EL (cell line): ENCODE results near the gene B4GALNT1.
"Not testable (repeated sequence)": the region's sequence is repeated elsewhere in the genome, so short reads cannot be mapped to it uniquely, and the experiment has no call there.

Experiments
- DNase-seq: peaks from one replicate; pipeline ENCODE4 v3.0.0-alpha.2; 2016

Gene B4GALNT1

GRCh38 chr12:57620245-57620935, 12.6 kb downstream of the B4GALNT1 start:
- no peak for DNase-seq

- DNase-seq, result no peak
Observed at GRCh38 chr12:57619434-57620244, 13.4 kb downstream of the B4GALNT1 start.

- no peak for DNase-seq
Observed at GRCh38 chr12:57618966-57619433, 14.0 kb downstream of the B4GALNT1 start.

GRCh38 chr12:57618431-57618830, 14.6 kb downstream of the B4GALNT1 start:
- DNase-seq, result not testable (repeated sequence)

- DNase-seq, result no peak
Observed at GRCh38 chr12:57617942-57618341, 15.1 kb downstream of the B4GALNT1 start.

- DNase-seq, result peak; percentile 68
Observed at GRCh38 chr12:57616383-57617101, 16.5 kb downstream of the B4GALNT1 start.

GRCh38 chr12:57615637-57616036, 17.4 kb downstream of the B4GALNT1 start:
- no peak for DNase-seq

- no peak for DNase-seq
Observed at GRCh38 chr12:57614948-57615500, 18.0 kb downstream of the B4GALNT1 start.

- peak; percentile 44 for DNase-seq
Observed at GRCh38 chr12:57614178-57614947, 18.6 kb downstream of the B4GALNT1 start.

GRCh38 chr12:57613427-57614109, 19.4 kb downstream of the B4GALNT1 start:
- DNase-seq, result no peak

- no peak for DNase-seq
Observed at GRCh38 chr12:57612711-57613426, 20.1 kb downstream of the B4GALNT1 start.

- DNase-seq, result no peak
Observed at GRCh38 chr12:57611827-57612710, 20.9 kb downstream of the B4GALNT1 start.

GRCh38 chr12:57611108-57611826, 21.7 kb downstream of the B4GALNT1 start, which contains the start of gene ARHGEF25:
Gene ARHGEF25 (plus strand): TSS chr12:57611435. CDS start chr12:57611895, 460 bp downstream.
- DNase-seq, result peak; percentile 70

- no peak for DNase-seq
Observed at GRCh38 chr12:57610554-57611107, 22.4 kb downstream of the B4GALNT1 start.

GRCh38 chr12:57609781-57610553, 23.0 kb downstream of the B4GALNT1 start:
- DNase-seq, result no peak

GRCh38 chr12:57609101-57609780, 23.8 kb downstream of the B4GALNT1 start:
- no peak for DNase-seq

- no peak for DNase-seq
Observed at GRCh38 chr12:57607958-57608663, 24.9 kb downstream of the B4GALNT1 start.
